HG02610 (cell line): Measurements from ENCODE around the gene CHST1.

Experiments
- ATAC-seq: cut with Tn5 transposase; IDR thresholded peaks from one replicate; pipeline ENCODE4 v1.9.1; 2021; ENCODE audit warnings: mild to moderate bottlenecking, moderate library complexity; ENCODE audit not compliant: unreplicated experiment

The CHST1 gene

GRCh38 chr11:45665206-45665932, at the start of gene CHST1:
Gene CHST1, minus strand, starts transcription at chr11:45665622. Its CDS starts 14,699 bp downstream, at chr11:45650923.
- no peak for ATAC-seq

GRCh38 chr11:45713573-45713972, 48.2 kb upstream of the CHST1 start:
- ATAC-seq, result no peak

GRCh38 chr11:45710561-45710960, 45.1 kb upstream of the CHST1 start:
- no peak for ATAC-seq

GRCh38 chr11:45708887-45709663, 43.7 kb upstream of the CHST1 start:
- no peak for ATAC-seq

GRCh38 chr11:45704635-45705034, 39.2 kb upstream of the CHST1 start:
- ATAC-seq, result no peak

GRCh38 chr11:45704133-45704532, 38.7 kb upstream of the CHST1 start:
- ATAC-seq, result no peak

GRCh38 chr11:45702511-45702910, 37.1 kb upstream of the CHST1 start:
- ATAC-seq, result no peak

- no peak for ATAC-seq
Observed at GRCh38 chr11:45698777-45699497, 33.5 kb upstream of the CHST1 start.

GRCh38 chr11:45692808-45693453, 27.5 kb upstream of the CHST1 start:
- ATAC-seq, result no peak

- ATAC-seq, result no peak
Observed at GRCh38 chr11:45688472-45689033, 23.1 kb upstream of the CHST1 start.

GRCh38 chr11:45687836-45688235, 22.4 kb upstream of the CHST1 start:
- ATAC-seq, result no peak

GRCh38 chr11:45685964-45686537, 20.6 kb upstream of the CHST1 start:
- no peak for ATAC-seq

GRCh38 chr11:45684440-45684839, 19.0 kb upstream of the CHST1 start:
- no peak for ATAC-seq

GRCh38 chr11:45683271-45684058, 18.0 kb upstream of the CHST1 start:
- ATAC-seq, result no peak

GRCh38 chr11:45679806-45680205, 14.4 kb upstream of the CHST1 start:
- no peak for ATAC-seq

GRCh38 chr11:45678976-45679375, 13.6 kb upstream of the CHST1 start:
- ATAC-seq, result no peak

- ATAC-seq, result no peak
Observed at GRCh38 chr11:45677770-45678512, 12.5 kb upstream of the CHST1 start.

- peak; percentile 96 for ATAC-seq
Observed at GRCh38 chr11:45676522-45677095, 11.2 kb upstream of the CHST1 start.

- no peak for ATAC-seq
Observed at GRCh38 chr11:45675646-45676045, 10.2 kb upstream of the CHST1 start.
